ENCODE data around the gene GOLGA6A.

The GOLGA6A gene

GRCh38 chr15:74035121-74036017, 47.0 kb downstream of the GOLGA6A start:
- no peak for DNase-seq

- no peak for DNase-seq
Measured at GRCh38 chr15:74034206-74034755, 48.1 kb downstream of the GOLGA6A start.

GRCh38 chr15:74032606-74033561, 49.5 kb downstream of the GOLGA6A start:
- DNase-seq, result no peak

DNA sequence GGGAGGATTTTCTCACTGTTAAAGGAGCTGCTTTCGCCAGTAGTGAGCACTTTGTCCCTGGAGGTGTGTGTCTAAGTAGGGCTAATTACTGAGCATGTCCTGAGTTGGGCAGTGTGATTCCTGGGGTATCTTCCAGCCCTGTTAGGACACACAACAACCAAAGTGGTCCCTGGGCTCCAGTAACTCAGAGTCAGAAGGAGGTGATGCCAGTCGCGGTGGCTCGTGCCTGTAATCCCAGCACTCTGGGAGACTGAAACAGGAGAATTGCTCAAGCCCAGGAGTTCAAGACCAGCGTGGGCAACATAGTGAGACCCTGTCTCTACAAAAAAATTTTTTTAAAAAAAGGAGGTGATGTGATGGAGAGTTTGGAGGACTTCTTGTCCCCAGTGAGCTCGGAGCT, 50.3 kb downstream of the GOLGA6A start:
- no peak for DNase-seq

DNA sequence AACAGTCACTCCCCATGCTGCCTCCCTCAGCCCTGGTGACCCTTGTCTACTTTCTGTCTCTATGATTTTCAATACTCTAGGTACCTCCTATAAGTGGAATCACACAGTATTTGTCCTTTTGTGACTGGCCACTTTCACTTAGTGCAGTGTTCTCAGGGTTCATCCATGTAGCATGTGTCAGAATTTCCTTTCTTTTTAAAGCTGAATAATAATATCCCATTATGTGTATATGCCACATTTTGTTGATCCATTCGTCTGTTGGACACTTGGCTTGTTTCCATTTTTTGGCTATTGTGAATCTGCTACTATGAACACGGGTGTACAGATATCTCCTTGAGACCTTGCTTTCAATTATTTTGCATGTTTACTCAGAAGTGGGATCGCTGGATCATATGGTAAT, 53.7 kb downstream of the GOLGA6A start:
- DNase-seq, result no peak

GRCh38 chr15:74027688-74028087, 54.7 kb downstream of the GOLGA6A start:
- no peak for DNase-seq

- no peak for DNase-seq
Measured at GRCh38 chr15:74025436-74025835, 56.9 kb downstream of the GOLGA6A start.

GRCh38 chr15:74024687-74025086, 57.7 kb downstream of the GOLGA6A start:
- no peak for DNase-seq

DNA sequence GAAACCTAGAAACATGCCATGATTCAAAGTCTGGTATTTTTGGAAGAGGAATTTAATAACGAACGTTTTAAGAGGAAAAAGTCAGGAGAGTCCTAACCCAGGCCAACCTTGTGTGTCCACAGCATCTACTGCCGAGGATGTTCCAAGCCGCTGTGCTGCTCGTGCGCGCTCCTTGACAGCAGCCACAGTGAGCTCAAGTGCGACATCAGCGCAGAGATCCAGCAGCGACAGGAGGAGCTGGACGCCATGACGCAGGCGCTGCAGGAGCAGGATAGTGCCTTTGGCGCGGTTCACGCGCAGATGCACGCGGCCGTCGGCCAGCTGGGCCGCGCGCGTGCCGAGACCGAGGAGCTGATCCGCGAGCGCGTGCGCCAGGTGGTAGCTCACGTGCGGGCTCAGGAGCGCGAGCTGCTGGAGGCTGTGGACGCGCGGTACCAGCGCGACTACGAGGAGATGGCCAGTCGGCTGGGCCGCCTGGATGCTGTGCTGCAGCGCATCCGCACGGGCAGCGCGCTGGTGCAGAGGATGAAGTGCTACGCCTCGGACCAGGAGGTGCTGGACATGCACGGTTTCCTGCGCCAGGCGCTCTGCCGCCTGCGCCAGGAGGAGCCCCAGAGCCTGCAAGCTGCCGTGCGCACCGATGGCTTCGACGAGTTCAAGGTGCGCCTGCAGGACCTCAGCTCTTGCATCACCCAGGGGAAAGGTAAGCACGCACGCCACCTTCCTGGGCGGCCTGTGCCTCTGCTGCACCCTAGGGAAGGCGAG, 59.5 kb downstream of the GOLGA6A start:
- DNase-seq, result no peak

Data from CD4-positive, alpha-beta T cell treated with Interferon alpha-2 for 1 hour (primary cell).